ENCODE data around the gene FILIP1L. TPM values are rescaled to one million over a fixed set of nuclear protein-coding genes. Genes with fewer than 3 reads are reported as not detected.
A peak's percentile ranks its signal among the peaks of the same experiment; 100 is the strongest.

The FILIP1L gene
- total and polyA plus RNA-seq, 2 of the 4 experiments (the other 2 are of a cell fraction) = 11.5 to 19.9 TPM

DNA sequence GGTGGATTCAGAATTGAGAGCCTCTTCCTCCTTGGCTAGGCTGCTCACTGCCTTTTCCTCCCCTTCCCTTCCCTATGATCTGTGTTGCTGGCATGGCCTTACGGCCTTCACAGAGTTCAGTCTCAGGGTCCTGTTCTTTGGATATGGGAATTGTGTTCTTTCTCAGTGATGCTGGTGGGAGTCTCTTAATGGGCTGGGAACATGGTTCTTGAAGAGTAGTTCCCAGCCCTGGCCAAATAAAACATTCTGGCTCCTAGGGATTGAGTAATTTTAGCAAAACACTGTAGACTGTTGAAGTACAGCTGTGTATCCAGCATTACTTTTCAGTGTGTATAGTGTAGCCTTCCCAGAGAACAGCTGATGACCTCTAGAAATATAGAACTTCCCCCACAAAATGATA lies 22.6 kb upstream of the FILIP1L start:
- Histone ChIP-seq H3K23ac (ENCODE audit: low read depth, low read length) (no peak overlapping the region), H2BK15ac (ENCODE audit: low read depth, low read length) (no peak overlapping the region), H2BK120ac (ENCODE audit: low read depth, low read length) (no peak overlapping the region), H3K4me1 (ENCODE audit: control insufficient read depth, insufficient read depth, low read length) (peaks cover 2% of the 10 kb centered on the region; the same call in 1 of the 2 replicates), H3K36me3 (ENCODE audit: control insufficient read depth, insufficient read depth, low read length) (no peaks in the 10 kb centered on the region), H4K8ac (ENCODE audit: low read depth in 2 of 2, low read length in 2 of 2) (no peak overlapping the region), H2BK20ac (ENCODE audit: low read depth, low read length) (no peak overlapping the region), H3K14ac (replicated peaks; ENCODE audit: low read depth, low read length) (no peak overlapping the region), H3K9ac (ENCODE audit: low read depth, low read length) (no peak overlapping the region), H2AK9ac (replicated peaks; ENCODE audit: low read depth, low read length, poor library complexity) (no peak overlapping the region), H2AK5ac (ENCODE audit: low read depth, low read length) (no peak overlapping the region), H4K91ac (ENCODE audit: insufficient read depth, low read depth, low read length) (no peak overlapping the region), H3K4me2 (ENCODE audit: low read depth, low read length) (no peak overlapping the region), H4K20me1 (ENCODE audit: insufficient read depth, low read length) (no peaks in the 10 kb centered on the region), H3K9me1 (ENCODE audit: insufficient read depth, low read length) (no peaks in the 10 kb centered on the region), H2AFZ (replicated peaks; ENCODE audit: low read length, poor library complexity) (no peak overlapping the region), H3K4ac (ENCODE audit: low read depth, low read length) (no peak overlapping the region), H3K18ac (ENCODE audit: low read depth, low read length) (no peak overlapping the region; the same call in 1 of the 2 replicates), H3K27ac (ENCODE audit: insufficient read depth, low read length) (peak overlapping the region; percentile 4; the same call in 1 of the 2 replicates), H3K27me3 (ENCODE audit: control insufficient read depth, insufficient read depth, low read length) (no peaks in the 10 kb centered on the region), H4K5ac (ENCODE audit: low read depth, low read length) (no peak overlapping the region), H3K79me1 (ENCODE audit: low read depth in 1 of 2, low read length in 2 of 2) (no peaks in the 10 kb centered on the region), H3K4me3 (ENCODE audit: insufficient read depth, low read depth, low read length) (no peak overlapping the region), H3K56ac (ENCODE audit: extremely low read depth, insufficient read depth, low read length) (no peak overlapping the region), H2BK5ac (ENCODE audit: low read depth, low read length, poor library complexity, severe bottlenecking) (no peak overlapping the region), H3K9me3 (ENCODE audit: control insufficient read depth, insufficient read depth, low read length) (no peaks in the 10 kb centered on the region)
- in situ Hi-C loops (cut with MboI; ENCODE audit: low sequenced_read_pairs) (no loop called here), dilution Hi-C loops (cut with HindIII; ENCODE audit: low sequenced_read_pairs, unreplicated experiment) (no loop called here), intact Hi-C loops (cut with micrococcal nuclease) (no loop called here)
- TF ChIP-seq CEBPB (IDR thresholded peaks at IDR 0.05; ENCODE audit: low read depth, low read length) = no peak
- no peak for TF ChIP-seq RFX5 (IDR thresholded peaks at IDR 0.05; ENCODE audit: low read depth, low read length)
- no peak for TF ChIP-seq MAFK (IDR thresholded peaks at IDR 0.05; ENCODE audit: low read depth, low read length)
- TF ChIP-seq RAD21 (IDR thresholded peaks at IDR 0.05; ENCODE audit: low read length) = no peak
- TF ChIP-seq, protein P1, sequence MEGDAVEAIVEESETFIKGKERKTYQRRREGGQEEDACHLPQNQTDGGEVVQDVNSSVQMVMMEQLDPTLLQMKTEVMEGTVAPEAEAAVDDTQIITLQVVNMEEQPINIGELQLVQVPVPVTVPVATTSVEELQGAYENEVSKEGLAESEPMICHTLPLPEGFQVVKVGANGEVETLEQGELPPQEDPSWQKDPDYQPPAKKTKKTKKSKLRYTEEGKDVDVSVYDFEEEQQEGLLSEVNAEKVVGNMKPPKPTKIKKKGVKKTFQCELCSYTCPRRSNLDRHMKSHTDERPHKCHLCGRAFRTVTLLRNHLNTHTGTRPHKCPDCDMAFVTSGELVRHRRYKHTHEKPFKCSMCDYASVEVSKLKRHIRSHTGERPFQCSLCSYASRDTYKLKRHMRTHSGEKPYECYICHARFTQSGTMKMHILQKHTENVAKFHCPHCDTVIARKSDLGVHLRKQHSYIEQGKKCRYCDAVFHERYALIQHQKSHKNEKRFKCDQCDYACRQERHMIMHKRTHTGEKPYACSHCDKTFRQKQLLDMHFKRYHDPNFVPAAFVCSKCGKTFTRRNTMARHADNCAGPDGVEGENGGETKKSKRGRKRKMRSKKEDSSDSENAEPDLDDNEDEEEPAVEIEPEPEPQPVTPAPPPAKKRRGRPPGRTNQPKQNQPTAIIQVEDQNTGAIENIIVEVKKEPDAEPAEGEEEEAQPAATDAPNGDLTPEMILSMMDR (conservative IDR thresholded peaks at IDR 0.05; ENCODE audit: low read depth, low read length) = no peak
- TF ChIP-seq POLR2A (IDR thresholded peaks at IDR 0.05; ENCODE audit: low read depth, low read length) = no peak
- TF ChIP-seq BHLHE40 (IDR thresholded peaks at IDR 0.05; ENCODE audit: low read depth, low read length) = no peak
- TF ChIP-seq, protein P2, sequence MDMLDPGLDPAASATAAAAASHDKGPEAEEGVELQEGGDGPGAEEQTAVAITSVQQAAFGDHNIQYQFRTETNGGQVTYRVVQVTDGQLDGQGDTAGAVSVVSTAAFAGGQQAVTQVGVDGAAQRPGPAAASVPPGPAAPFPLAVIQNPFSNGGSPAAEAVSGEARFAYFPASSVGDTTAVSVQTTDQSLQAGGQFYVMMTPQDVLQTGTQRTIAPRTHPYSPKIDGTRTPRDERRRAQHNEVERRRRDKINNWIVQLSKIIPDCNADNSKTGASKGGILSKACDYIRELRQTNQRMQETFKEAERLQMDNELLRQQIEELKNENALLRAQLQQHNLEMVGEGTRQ (IDR thresholded peaks at IDR 0.05; ENCODE audit: low read depth, low read length) = no peak
- no peak for TF ChIP-seq MXI1 (IDR thresholded peaks at IDR 0.05; ENCODE audit: borderline replicate concordance, low read depth, low read length)
- TF ChIP-seq FOS (IDR thresholded peaks at IDR 0.05; ENCODE audit: low read depth, low read length) = no peak
- no peak for TF ChIP-seq MAZ (IDR thresholded peaks at IDR 0.05; ENCODE audit: borderline replicate concordance, low read depth, low read length)
- TF ChIP-seq CHD1 (IDR thresholded peaks at IDR 0.05; ENCODE audit: low read depth, low read length) = no peak
- TF ChIP-seq SMC3 (IDR thresholded peaks at IDR 0.05; ENCODE audit: low read depth, low read length) = no peak
- TF ChIP-seq, protein P3, sequence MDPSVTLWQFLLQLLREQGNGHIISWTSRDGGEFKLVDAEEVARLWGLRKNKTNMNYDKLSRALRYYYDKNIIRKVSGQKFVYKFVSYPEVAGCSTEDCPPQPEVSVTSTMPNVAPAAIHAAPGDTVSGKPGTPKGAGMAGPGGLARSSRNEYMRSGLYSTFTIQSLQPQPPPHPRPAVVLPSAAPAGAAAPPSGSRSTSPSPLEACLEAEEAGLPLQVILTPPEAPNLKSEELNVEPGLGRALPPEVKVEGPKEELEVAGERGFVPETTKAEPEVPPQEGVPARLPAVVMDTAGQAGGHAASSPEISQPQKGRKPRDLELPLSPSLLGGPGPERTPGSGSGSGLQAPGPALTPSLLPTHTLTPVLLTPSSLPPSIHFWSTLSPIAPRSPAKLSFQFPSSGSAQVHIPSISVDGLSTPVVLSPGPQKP (IDR thresholded peaks at IDR 0.05; ENCODE audit: borderline replicate concordance, low read depth, low read length) = no peak
- no TSS peak for BruUV-seq (replicated peaks)
- DNase-seq = peak; percentile 38
- no CpG with 5 or more reads among the region's 1 CpG for WGBS, 2 experiments (ENCODE audit: extremely low coverage in 2 of 2, insufficient read length in 1 of 2)
- CTCF ChIA-PET = no interaction called here
- POLR2A ChIA-PET (ENCODE audit: unreplicated experiment) = no interaction called here
- peak; percentile 56 for ATAC-seq (ENCODE audit: low read depth)

Measured in IMR-90 (cell line).